Brain microvascular endothelial cell (primary cell): ENCODE measurements around the gene GPS1.

ENCODE experiments used
- DNase-seq: peaks from one replicate; pipeline ENCODE4 v3.0.0-alpha.2; 2020
- H3K27ac ChIP-seq: fragments of 250-450 bp; sonication (Bioruptor Pico); 2 replicates; pipeline ENCODE4 v1.5.1; 2020; ENCODE audit warnings: mild to moderate bottlenecking, moderate library complexity
- H3K27me3 ChIP-seq: fragments of 250-450 bp; sonication (Bioruptor Pico); replicated peaks from 2 replicates; pipeline ENCODE4 v1.5.1; 2020; ENCODE audit warnings: mild to moderate bottlenecking
- H3K36me3 ChIP-seq: fragments of 250-450 bp; sonication (Bioruptor Pico); replicated peaks from 2 replicates; pipeline ENCODE4 v1.5.1; 2020; ENCODE audit warnings: mild to moderate bottlenecking
- H3K4me3 ChIP-seq: 2 replicates; pipeline ENCODE4 v1.5.1; 2011; ENCODE audit warnings: low read depth, mild to moderate bottlenecking, control low read depth, low read length, moderate library complexity
- in situ Hi-C: cut with HindIII; loops from 2 replicates; pipeline ENCODE4 v1.10.0; 2017; ENCODE audit warnings: low sequenced_read_pairs, low pct_ligation_motif_present
- TF ChIP-seq, protein P1 (sequence below): IDR thresholded peaks from 2 replicates; pipeline ENCODE4 v1.5.1; 2011; ENCODE audit warnings: low read depth, mild to moderate bottlenecking, moderate library complexity, low read length, control low read depth, inconsistent platforms; ENCODE audit errors: missing control alignments

The GPS1 gene

GRCh38 chr17:82028966-82029365, 22.7 kb upstream of the GPS1 start:
- Histone ChIP-seq H3K27me3 (no peaks in the 10 kb centered on the region), H3K4me3 (no peak overlapping the region), H3K27ac (no peak overlapping the region), H3K36me3 (no peaks in the 10 kb centered on the region)
- TF ChIP-seq, protein P1, sequence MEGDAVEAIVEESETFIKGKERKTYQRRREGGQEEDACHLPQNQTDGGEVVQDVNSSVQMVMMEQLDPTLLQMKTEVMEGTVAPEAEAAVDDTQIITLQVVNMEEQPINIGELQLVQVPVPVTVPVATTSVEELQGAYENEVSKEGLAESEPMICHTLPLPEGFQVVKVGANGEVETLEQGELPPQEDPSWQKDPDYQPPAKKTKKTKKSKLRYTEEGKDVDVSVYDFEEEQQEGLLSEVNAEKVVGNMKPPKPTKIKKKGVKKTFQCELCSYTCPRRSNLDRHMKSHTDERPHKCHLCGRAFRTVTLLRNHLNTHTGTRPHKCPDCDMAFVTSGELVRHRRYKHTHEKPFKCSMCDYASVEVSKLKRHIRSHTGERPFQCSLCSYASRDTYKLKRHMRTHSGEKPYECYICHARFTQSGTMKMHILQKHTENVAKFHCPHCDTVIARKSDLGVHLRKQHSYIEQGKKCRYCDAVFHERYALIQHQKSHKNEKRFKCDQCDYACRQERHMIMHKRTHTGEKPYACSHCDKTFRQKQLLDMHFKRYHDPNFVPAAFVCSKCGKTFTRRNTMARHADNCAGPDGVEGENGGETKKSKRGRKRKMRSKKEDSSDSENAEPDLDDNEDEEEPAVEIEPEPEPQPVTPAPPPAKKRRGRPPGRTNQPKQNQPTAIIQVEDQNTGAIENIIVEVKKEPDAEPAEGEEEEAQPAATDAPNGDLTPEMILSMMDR: no peak
- DNase-seq: no peak
- in situ Hi-C loops: no loop called here

GRCh38 chr17:82029391-82029790, 22.3 kb upstream of the GPS1 start:
- no peak overlapping the region for H3K4me3 ChIP-seq

DNA sequence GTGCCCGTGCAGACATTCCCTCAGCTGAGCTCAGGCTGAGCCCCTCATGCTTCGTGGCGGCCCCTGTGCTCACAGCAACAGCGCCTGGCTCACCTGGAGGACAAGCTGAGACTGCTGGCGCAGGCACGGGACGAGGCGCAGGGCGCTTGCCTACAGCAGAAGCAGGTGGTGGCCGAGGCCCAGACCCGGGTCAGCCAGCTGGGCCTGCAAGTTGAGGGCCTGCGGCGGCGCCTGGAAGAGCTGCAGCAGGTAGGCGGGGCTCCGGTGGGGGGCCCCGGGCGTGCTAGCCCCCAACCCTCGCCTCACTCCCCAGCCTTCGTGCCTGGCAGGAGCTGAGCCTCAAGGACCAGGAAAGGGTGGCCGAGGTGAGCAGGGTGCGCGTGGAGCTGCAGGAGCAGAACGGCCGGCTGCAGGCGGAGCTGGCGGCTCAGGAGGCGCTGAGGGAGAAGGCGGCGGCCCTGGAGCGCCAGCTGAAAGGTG, 21.7 kb upstream of the GPS1 start:
- TF ChIP-seq, protein P1: no peak
- no peak overlapping the region for H3K4me3 ChIP-seq

More at GRCh38 chr17:82029391-82029790, 22.3 kb upstream of the GPS1 start:
- TF ChIP-seq, protein P1: no peak
- no peak for DNase-seq
- no peaks in the 10 kb centered on the region for H3K36me3 ChIP-seq
- in situ Hi-C loops: no loop called here
- no peak overlapping the region for H3K27ac ChIP-seq
- H3K27me3 ChIP-seq: no peaks in the 10 kb centered on the region

GRCh38 chr17:82030470-82031302, 21.0 kb upstream of the GPS1 start:
- Histone ChIP-seq H3K36me3 (no peaks in the 10 kb centered on the region), H3K27me3 (no peaks in the 10 kb centered on the region), H3K4me3 (peak overlapping the region; percentile 59), H3K27ac (no peak overlapping the region)
- TF ChIP-seq, protein P1: peak; percentile 87
- in situ Hi-C loops: loop anchor here (10.0 kb wide), 1 partner anchor 56 kb away; the partner anchor contains the start of gene ASPSCR1
- DNase-seq: peak; percentile 64

More for the DNA sequence above, 21.7 kb upstream of the GPS1 start:
- in situ Hi-C loops: loop anchor here (10.0 kb wide), 1 partner anchor 55 kb away; the partner anchor contains the start of gene ASPSCR1
- DNase-seq: no peak
- Histone ChIP-seq H3K27ac (no peak overlapping the region), H3K36me3 (no peaks in the 10 kb centered on the region), H3K27me3 (no peaks in the 10 kb centered on the region)

- no peaks in the 10 kb centered on the region for H3K27me3 ChIP-seq
- TF ChIP-seq, protein P1: no peak
- H3K4me3 ChIP-seq: peak within 1 kb of the TSS; percentile 59
- in situ Hi-C loops: loop anchor here (10.0 kb wide), 1 partner anchor 57 kb away; the partner anchor contains the start of gene ASPSCR1
- no peak for DNase-seq
- no peak within 1 kb of the TSS for H3K27ac ChIP-seq
- H3K36me3 ChIP-seq: no peaks in the 10 kb centered on the region
Observed at GRCh38 chr17:82031303-82031884, 20.3 kb upstream of the GPS1 start, which contains the start of gene RAC3. Gene RAC3, plus strand, starts transcription at chr17:82031678. Its CDS starts 84 bp downstream, at chr17:82031762.
